Omental fat pad (tissue), 4 donors: ENCODE data around the gene NUDT13. TPM values are rescaled to one million over a fixed set of nuclear protein-coding genes. Genes with fewer than 3 reads are reported as not detected.

Experiments used
- ATAC-seq: fragments of 150-250 bp; one replicate; pipeline ENCODE4 v1.9.1; 2016; ENCODE audit warnings: mild to moderate bottlenecking, moderate library complexity; ENCODE audit not compliant: low FRiP score
- DNase-seq: peaks from one replicate; pipeline ENCODE4 v3.0.0-alpha.2; 2019; ENCODE audit warnings: low spot score
- CTCF ChIP-seq, 3 donors: fragments of 450-650 bp; IDR thresholded peaks; one replicate each; pipeline ENCODE4 v1.5.1; 2016 to 2017; ENCODE audit warnings: antibody characterized with exemption in 3 of 3, mild to moderate bottlenecking in 3 of 3, moderate library complexity in 2 of 3
- total RNA-seq, 4 donors: library from RNA; depleted of rRNA; stranded (reverse); fragments of >200 nt; gene quantifications; one replicate each; pipeline ENCODE4 v1.1.0, GENCODE V29; 2016

Gene NUDT13
- total RNA-seq, 4 donors from 2014 or later: 1.6 to 2.4 (median 2.2) TPM

- TF ChIP-seq CTCF (IDR thresholded peaks at IDR 0.05): no peak
- ATAC-seq: no peak
- no peak for DNase-seq
Measured at GRCh38 chr10:73119457-73119856, 9.2 kb downstream of the NUDT13 start.

- ATAC-seq (no peak), DNase-seq (no peak)
- TF ChIP-seq CTCF (IDR thresholded peaks at IDR 0.05): no peak
Measured at GRCh38 chr10:73119952-73120351, 9.7 kb downstream of the NUDT13 start.

- no peak for ATAC-seq
- no peak for TF ChIP-seq CTCF (IDR thresholded peaks at IDR 0.05)
- no peak for DNase-seq
Measured at GRCh38 chr10:73126343-73126742, 16.1 kb downstream of the NUDT13 start.

- no peak for ATAC-seq
- no peak for TF ChIP-seq CTCF (IDR thresholded peaks at IDR 0.05)
- no peak for DNase-seq
Measured at GRCh38 chr10:73131301-73131700, 21.0 kb downstream of the NUDT13 start.

- no peak for TF ChIP-seq CTCF (IDR thresholded peaks at IDR 0.05)
- DNase-seq (no peak), ATAC-seq (no peak)
Measured at GRCh38 chr10:73131913-73132686, 21.8 kb downstream of the NUDT13 start.

- DNase-seq (no peak), ATAC-seq (no peak)
- no peak for TF ChIP-seq CTCF (IDR thresholded peaks at IDR 0.05)
Measured at GRCh38 chr10:73134727-73135126, 24.5 kb downstream of the NUDT13 start.

GRCh38 chr10:73136627-73137026, 26.4 kb downstream of the NUDT13 start:
- TF ChIP-seq CTCF (IDR thresholded peaks at IDR 0.05): no peak
- no peak for ATAC-seq
- DNase-seq: no peak
